Ovary (tissue), 3 donors: ENCODE results near the gene ITGAD.

Experiments used
- EP300 ChIP-seq: sonication (generic); formaldehyde crosslinking; IDR thresholded peaks from one replicate; pipeline ENCODE4 v1.6.1; 2017; ENCODE audit warnings: antibody characterized with exemption
- POLR2A ChIP-seq: fragments of 450-650 bp; IDR thresholded peaks from one replicate; pipeline ENCODE4 v1.6.1; 2017; ENCODE audit warnings: antibody characterized with exemption, mild to moderate bottlenecking, moderate library complexity
- TF ChIP-seq, protein P1 (sequence below), 3 donors: fragments of 450-650 bp in 2 of 3; fragments of 200-600 bp in 1 of 3; IDR thresholded peaks; one replicate each; pipeline versions ENCODE4 v1.5.1 to v1.8.0; 2016 to 2022; ENCODE audit warnings: antibody characterized with exemption in 3 of 3, mild to moderate bottlenecking in 1 of 3
- donor health status: DM: no; HTN: no; CAD: no.

DNA sequence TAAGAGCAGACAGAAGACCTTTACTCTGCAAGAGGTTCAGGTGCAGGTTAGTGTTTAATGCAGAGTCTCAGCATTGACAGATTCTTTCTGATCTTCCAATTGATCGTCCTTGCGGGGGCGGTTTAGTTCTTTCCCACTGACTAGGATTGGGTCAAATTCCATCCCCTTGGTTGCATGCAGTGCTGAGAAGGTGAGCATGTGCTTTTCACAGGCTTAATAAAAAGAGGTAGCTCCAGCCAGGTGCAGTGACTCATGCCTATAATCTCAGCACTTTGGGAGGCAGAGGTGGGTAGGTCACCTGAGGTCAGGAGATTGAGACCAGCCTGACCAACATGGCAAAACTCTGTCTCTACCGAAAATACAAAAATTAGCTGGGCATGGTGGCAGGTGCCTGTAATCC is 7.5 kb upstream of the ITGAD start:
- TF ChIP-seq, protein P1, sequence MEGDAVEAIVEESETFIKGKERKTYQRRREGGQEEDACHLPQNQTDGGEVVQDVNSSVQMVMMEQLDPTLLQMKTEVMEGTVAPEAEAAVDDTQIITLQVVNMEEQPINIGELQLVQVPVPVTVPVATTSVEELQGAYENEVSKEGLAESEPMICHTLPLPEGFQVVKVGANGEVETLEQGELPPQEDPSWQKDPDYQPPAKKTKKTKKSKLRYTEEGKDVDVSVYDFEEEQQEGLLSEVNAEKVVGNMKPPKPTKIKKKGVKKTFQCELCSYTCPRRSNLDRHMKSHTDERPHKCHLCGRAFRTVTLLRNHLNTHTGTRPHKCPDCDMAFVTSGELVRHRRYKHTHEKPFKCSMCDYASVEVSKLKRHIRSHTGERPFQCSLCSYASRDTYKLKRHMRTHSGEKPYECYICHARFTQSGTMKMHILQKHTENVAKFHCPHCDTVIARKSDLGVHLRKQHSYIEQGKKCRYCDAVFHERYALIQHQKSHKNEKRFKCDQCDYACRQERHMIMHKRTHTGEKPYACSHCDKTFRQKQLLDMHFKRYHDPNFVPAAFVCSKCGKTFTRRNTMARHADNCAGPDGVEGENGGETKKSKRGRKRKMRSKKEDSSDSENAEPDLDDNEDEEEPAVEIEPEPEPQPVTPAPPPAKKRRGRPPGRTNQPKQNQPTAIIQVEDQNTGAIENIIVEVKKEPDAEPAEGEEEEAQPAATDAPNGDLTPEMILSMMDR (IDR thresholded peaks at IDR 0.05), result no peak
- no peak for TF ChIP-seq EP300
- TF ChIP-seq POLR2A, result no peak
